HG03354 (cell line): ENCODE data around the gene PSRC1.

Source experiments
- ATAC-seq: cut with Tn5 transposase; IDR thresholded peaks from one replicate; pipeline ENCODE4 v1.9.1; 2021; ENCODE audit warnings: mild to moderate bottlenecking; ENCODE audit not compliant: unreplicated experiment, poor library complexity, severe bottlenecking

PSRC1 gene

GRCh38 chr1:109274533-109275476, 8.1 kb downstream of the PSRC1 start:
- no peak for ATAC-seq

GRCh38 chr1:109273570-109274288, 9.2 kb downstream of the PSRC1 start:
- no peak for ATAC-seq

- ATAC-seq = no peak
These were observed 10.0 kb downstream of the PSRC1 start for GRCh38 chr1:109272831-109273547.

GRCh38 chr1:109272021-109272799, 10.7 kb downstream of the PSRC1 start:
- no peak for ATAC-seq

DNA sequence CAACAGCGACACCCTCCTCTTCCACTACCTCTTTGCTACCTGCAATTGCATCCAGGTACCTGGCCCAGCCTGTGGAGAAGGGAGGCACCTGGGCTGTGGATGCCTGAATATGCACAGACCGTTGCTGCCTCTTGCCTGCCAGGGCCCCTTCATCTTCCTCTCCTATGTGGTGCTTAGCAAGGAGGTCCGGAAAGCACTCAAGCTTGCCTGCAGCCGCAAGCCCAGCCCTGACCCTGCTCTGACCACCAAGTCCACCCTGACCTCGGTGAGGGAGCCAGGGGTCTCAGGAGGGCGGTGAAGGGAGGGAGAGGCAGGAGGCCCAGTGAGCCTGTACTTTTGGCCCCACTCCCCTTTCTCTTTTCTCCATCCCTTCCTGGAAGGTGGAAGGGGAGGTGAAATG, 11.5 kb downstream of the PSRC1 start:
- no peak for ATAC-seq

DNA sequence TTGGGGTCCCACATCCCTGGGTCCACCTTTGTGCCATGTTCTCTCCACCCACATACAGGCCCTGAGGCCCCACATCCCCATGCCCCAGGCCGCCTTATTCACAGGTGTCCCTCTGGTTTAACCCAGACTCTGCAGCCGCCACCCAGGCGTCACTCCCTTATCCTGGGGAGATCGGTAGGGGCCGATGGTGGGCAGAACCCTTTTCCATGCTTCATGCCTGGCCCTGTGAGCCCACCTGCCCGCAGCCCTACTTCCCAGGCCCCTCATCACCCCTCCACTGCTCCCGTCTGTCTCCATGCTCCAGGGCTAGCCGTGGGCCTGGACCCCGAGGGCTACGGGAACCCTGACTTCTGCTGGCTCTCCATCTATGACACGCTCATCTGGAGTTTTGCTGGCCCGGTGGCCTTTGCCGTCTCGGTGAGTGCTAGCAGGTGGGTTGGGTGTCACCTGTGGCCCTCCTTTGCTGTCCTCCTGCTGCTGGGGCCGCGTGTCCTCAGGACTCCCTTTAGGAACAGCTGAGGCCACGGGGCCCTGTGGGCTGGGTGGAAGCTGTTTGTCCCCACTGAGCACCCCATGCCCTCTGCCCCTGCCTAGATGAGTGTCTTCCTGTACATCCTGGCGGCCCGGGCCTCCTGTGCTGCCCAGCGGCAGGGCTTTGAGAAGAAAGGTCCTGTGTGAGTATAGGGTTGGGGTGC, 12.2 kb downstream of the PSRC1 start:
- ATAC-seq = no peak

GRCh38 chr1:109269981-109270622, 12.8 kb downstream of the PSRC1 start:
- ATAC-seq = no peak

DNA sequence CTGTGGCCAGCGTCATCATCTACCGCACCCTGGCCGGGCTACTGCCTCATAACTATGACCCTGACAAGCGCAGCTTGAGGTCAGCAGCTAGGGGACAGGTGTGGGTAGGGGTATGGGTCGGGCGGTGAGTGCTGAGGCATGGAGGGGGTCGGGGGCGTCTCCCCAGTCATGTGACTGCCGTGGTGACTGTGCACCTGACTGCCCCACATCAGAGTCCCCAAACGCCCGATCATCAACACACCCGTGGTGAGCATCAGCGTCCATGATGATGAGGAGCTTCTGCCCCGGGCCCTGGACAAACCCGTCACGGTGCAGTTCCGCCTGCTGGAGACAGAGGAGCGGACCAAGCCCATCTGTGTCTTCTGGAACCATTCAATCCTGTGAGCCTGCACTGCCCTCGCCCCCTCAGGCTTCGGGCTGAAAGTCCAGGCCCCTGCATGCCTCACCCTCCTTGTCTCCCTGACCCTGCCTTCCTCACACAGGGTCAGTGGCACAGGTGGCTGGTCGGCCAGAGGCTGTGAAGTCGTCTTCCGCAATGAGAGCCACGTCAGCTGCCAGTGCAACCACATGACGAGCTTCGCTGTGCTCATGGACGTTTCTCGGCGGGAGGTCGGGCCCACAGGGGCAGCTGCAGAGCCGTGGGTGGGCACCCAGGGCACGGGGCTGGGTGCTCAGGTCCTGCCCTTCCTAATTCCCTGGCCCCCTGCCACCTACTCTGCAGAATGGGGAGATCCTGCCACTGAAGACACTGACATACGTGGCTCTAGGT, 13.5 kb downstream of the PSRC1 start:
- ATAC-seq = no peak

GRCh38 chr1:109268431-109269211, 14.3 kb downstream of the PSRC1 start:
- ATAC-seq = no peak

- no peak for ATAC-seq
These were observed 15.1 kb downstream of the PSRC1 start for GRCh38 chr1:109267743-109268300.

DNA sequence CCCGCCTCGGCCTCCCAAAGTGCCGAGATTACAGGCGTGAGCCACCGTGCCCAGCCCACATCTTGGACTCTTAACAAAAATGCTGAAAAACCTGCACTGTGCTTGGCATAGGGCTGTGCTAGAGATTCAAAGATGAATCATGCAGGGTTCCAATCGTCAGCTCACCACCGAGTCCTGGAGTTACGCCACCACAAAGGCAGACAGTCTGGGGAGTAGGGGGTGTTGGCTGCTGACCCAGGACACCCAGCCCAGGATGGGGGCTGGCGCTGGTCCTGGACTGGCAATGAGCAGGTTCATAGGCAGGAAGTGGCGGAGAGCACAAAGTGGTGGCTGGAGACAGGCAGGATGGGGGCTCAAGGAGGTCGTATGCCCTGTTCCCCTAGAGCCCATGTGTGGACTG, 16.0 kb downstream of the PSRC1 start:
- ATAC-seq = no peak

DNA sequence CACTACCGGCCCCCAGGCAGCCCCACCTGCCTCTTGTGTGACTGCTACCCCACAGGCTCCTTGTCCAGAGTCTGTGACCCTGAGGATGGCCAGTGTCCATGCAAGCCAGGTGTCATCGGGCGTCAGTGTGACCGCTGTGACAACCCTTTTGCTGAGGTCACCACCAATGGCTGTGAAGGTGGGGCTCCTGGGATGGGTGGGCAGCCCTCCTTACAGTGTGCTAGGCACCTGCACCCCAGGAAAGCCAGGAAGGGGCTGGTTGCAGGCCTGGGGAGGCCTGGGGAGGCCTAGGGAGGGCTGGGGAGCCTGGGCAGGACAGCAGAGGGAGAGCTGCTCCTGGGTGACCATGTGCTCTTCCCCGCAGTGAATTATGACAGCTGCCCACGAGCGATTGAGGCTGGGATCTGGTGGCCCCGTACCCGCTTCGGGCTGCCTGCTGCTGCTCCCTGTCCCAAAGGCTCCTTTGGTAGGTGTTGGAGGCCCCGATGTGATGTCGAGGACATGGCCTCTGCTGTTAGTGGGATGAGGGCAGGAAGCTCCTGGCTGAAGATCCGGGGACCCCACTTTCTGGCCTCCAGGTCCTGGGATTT, 17.1 kb downstream of the PSRC1 start:
- no peak for ATAC-seq

GRCh38 chr1:109265016-109265415, 17.9 kb downstream of the PSRC1 start:
- no peak for ATAC-seq

DNA sequence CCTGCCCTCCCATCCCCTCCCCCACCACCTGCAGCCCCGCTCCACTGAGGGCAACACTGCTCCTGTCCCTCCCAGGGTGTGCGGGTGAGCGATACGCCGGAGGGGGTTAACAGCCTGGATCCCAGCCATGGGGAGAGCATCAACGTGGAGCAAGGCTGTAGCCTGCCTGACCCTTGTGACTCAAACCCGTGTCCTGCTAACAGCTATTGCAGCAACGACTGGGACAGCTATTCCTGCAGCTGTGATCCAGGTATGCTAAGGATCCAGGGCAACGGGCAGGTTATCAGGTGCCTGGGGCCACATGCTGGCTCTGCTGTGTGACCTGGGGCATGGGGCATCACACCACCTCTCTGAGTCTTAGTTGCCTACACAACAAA, 18.6 kb downstream of the PSRC1 start:
- no peak for ATAC-seq

DNA sequence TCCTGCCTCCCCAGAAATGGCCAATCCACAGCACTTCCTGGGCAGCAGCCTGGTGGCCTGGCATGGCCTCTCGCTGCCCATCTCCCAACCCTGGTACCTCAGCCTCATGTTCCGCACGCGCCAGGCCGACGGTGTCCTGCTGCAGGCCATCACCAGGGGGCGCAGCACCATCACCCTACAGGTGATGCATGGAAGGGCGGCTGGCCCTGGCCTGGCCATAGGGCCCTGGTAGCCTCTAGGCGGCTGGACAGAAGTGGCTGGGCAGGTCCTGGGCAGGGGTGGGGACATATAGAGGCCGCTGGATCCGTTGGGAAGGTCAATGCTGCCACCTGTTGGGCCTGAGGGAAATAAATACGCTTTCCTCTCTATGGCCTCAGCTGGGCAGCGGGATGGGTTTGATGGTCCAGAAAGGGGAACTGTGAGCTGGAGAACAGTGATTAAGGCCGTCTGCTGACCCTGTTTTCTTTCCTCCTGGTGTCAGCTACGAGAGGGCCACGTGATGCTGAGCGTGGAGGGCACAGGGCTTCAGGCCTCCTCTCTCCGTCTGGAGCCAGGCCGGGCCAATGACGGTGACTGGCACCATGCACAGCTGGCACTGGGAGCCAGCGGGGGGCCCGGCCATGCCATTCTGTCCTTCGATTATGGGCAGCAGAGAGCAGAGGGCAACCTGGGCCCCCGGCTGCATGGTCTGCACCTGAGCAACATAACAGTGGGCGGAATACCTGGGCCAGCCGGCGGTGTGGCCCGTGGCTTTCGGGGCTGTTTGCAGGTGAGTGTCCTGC, 19.2 kb downstream of the PSRC1 start:
- peak; percentile 89 for ATAC-seq

DNA sequence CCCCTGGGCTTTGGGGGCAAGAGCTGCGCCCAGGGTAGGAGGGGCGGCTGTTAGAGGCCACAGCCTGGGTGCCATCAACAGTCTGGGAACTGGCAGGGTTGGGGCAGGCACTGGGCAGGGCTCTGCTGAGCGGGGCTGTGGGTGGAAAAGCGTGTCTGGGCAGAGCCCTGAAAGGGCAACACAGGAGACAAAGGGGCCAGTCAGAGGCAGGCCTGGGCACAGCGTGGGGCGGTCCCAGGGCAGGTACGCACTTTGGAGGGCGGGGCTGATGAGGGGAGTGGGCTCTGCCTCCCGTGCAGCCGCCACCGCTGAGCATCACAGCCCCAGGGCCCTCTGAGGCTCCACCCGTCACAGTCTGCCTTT, 19.7 kb downstream of the PSRC1 start:
- peak; percentile 12 for ATAC-seq
